CMK (cell line): ENCODE results near the gene ADGRV1.

Source experiments
- DNase-seq: peaks from one replicate; pipeline ENCODE4 v3.0.0-alpha.2; 2010; ENCODE audit warnings: low read depth

ADGRV1 gene

GRCh38 chr5:91137647-91138046 lies 579.0 kb downstream of the ADGRV1 start:
- no peak for DNase-seq

- no peak for DNase-seq
Observed at GRCh38 chr5:91139572-91140200, 581.1 kb downstream of the ADGRV1 start.

GRCh38 chr5:91140657-91141056 lies 582.1 kb downstream of the ADGRV1 start:
- no peak for DNase-seq

GRCh38 chr5:91141642-91142041 lies 583.0 kb downstream of the ADGRV1 start:
- DNase-seq: no peak

- DNase-seq: no peak
Observed at GRCh38 chr5:91142386-91142785, 583.8 kb downstream of the ADGRV1 start.

- DNase-seq: no peak
Observed at GRCh38 chr5:91142819-91143218, 584.2 kb downstream of the ADGRV1 start.

GRCh38 chr5:91143840-91144239 lies 585.2 kb downstream of the ADGRV1 start:
- no peak for DNase-seq

GRCh38 chr5:91144491-91145332 lies 586.1 kb downstream of the ADGRV1 start:
- no peak for DNase-seq

- no peak for DNase-seq
Observed at GRCh38 chr5:91145333-91145620, 586.7 kb downstream of the ADGRV1 start.

- no peak for DNase-seq
Observed at GRCh38 chr5:91146230-91146629, 587.6 kb downstream of the ADGRV1 start.

- DNase-seq: no peak
Observed at GRCh38 chr5:91146905-91147600, 588.5 kb downstream of the ADGRV1 start.

GRCh38 chr5:91150234-91150633 lies 591.6 kb downstream of the ADGRV1 start:
- DNase-seq: no peak

- no peak for DNase-seq
Observed at GRCh38 chr5:91150636-91151035, 592.0 kb downstream of the ADGRV1 start.

- no peak for DNase-seq
Observed at GRCh38 chr5:91151947-91152346, 593.4 kb downstream of the ADGRV1 start.

GRCh38 chr5:91154338-91154737 lies 595.7 kb downstream of the ADGRV1 start:
- no peak for DNase-seq

- DNase-seq: no peak
Observed at GRCh38 chr5:91155274-91155673, 596.7 kb downstream of the ADGRV1 start.

GRCh38 chr5:91156242-91156641 lies 597.6 kb downstream of the ADGRV1 start:
- no peak for DNase-seq

- no peak for DNase-seq
Observed at GRCh38 chr5:91158011-91158410, 599.4 kb downstream of the ADGRV1 start.

GRCh38 chr5:91159647-91160046 lies 601.0 kb downstream of the ADGRV1 start:
- DNase-seq: no peak

GRCh38 chr5:91160714-91161285 lies 602.2 kb downstream of the ADGRV1 start:
- DNase-seq: no peak

- no peak for DNase-seq
Observed at GRCh38 chr5:91162534-91163381, 604.2 kb downstream of the ADGRV1 start.

GRCh38 chr5:91164424-91164823 lies 605.8 kb downstream of the ADGRV1 start:
- no peak for DNase-seq
